Mucosa of stomach (tissue), 1 donor: ENCODE results near the gene PRKN.

Source experiments
- H3K27me3 ChIP-seq: one replicate; pipeline ENCODE4 v1.7.0; 2013; ENCODE audit warnings: mild to moderate bottlenecking, low read length; ENCODE audit not compliant: control insufficient read depth, insufficient read depth
- H3K36me3 ChIP-seq: one replicate; pipeline ENCODE4 v1.7.0; 2013; ENCODE audit warnings: low read length; ENCODE audit not compliant: control insufficient read depth, insufficient read depth
- H3K4me1 ChIP-seq: one replicate; pipeline ENCODE4 v1.7.0; 2013; ENCODE audit warnings: mild to moderate bottlenecking, low read length; ENCODE audit not compliant: control insufficient read depth, insufficient read depth
- H3K4me3 ChIP-seq: one replicate; pipeline ENCODE4 v1.7.0; 2013; ENCODE audit warnings: low read length
- H3K9ac ChIP-seq: one replicate; pipeline ENCODE4 v1.7.0; 2013; ENCODE audit warnings: mild to moderate bottlenecking, low read length, moderate library complexity
- H3K9me3 ChIP-seq: one replicate; pipeline ENCODE4 v1.7.0; 2013; ENCODE audit warnings: mild to moderate bottlenecking, low read length, moderate library complexity; ENCODE audit not compliant: control insufficient read depth
- donor health status: Pancreatic carcinoma.

Gene PRKN

DNA sequence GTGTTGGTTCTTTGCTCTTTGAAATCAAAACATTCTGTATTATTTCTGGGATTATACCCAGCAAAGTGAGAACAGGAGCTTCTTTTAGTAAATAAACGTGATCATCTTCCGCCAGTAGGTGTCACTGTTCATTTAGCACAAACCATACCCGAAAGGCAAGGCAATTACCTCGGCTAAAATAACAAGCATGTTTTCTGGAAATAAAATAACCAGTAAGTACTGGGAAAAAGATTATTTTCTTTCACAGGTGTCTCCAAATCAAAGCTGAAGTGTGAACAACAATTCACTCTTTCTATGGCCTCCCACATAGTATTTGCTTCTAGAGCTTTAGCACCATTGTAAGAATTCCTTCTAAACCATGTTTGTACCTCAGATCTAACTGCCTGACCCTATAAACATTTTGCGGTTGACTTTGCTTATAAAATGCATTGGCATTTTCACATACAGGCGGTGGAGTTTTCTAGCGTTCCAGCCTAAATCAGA, 1309.1 kb downstream of the PRKN start:
- H3K9ac ChIP-seq: no peak overlapping the region

DNA sequence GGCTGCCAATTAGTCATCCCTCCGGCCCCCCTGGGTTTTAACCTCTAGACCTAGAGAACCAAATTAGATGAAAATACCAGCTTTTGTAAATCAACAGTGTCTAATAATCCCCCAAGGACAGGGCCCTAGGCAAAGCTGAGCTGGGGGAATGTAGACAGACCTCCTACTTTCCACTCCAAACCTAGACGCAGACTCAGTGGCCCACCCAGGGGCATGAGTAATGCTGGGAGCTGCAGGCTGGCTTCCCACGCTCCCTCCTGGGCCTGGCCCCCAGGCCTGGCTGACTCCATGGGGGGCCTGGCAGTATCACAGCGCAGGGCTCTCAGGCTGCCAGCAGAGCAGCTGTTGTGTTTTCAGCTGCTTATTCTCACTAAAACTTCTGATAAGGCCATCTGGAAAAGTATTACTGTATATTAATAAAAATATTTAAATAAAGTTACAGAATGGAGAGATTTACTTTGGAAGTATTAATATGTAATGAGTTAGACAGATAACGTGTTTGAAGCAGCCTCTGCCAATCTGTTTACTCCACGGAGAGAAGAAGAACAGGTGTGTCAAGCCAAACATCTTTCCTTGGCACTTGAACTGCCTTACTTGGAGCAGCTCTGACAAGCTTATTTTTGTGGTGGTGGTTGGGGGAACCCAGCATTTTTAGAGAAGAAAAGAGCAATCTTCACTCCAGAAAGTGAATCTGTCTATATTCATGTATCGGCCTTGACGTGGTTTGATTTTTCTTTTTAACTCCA, 1309.7 kb downstream of the PRKN start:
- Histone ChIP-seq H3K9ac (no peak overlapping the region), H3K4me3 (no peak overlapping the region), H3K27me3 (no peaks in the 10 kb centered on the region), H3K9me3 (no peaks in the 10 kb centered on the region), H3K4me1 (no peaks in the 10 kb centered on the region), H3K36me3 (no peaks in the 10 kb centered on the region)

More for the DNA sequence above, 1309.1 kb downstream of the PRKN start:
- no peaks in the 10 kb centered on the region for H3K4me1 ChIP-seq
- no peak overlapping the region for H3K4me3 ChIP-seq
- no peaks in the 10 kb centered on the region for H3K36me3 ChIP-seq
- H3K27me3 ChIP-seq: no peaks in the 10 kb centered on the region
- no peaks in the 10 kb centered on the region for H3K9me3 ChIP-seq

DNA sequence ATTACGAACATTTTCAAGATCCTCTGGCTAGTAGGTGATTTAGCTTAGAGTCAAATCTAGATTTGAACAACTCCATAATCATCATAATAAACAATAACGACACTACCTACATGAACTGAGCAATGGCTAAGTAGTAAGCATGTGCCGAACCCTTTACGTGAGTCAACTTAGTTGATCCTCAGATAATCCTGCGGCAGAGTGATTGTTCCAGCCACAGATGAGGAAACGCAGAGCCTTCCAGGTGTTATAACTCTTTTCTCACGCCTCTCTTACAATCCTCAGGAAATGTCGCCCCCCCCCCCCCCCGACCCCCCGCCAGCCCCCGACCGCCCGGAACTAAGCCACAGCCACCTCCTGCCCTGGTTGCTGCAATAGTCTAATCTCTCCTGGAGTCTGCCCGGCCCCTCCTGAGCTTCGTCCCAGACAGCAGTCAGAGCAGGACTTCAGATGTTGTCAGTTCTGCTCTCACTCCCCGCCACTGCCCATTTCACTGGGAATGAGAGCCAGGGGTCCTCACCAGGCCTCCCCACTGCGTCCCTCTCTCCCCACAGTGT, 1312.2 kb downstream of the PRKN start:
- H3K4me3 ChIP-seq: no peak overlapping the region
- H3K4me1 ChIP-seq: no peaks in the 10 kb centered on the region
- H3K27me3 ChIP-seq: no peaks in the 10 kb centered on the region

DNA sequence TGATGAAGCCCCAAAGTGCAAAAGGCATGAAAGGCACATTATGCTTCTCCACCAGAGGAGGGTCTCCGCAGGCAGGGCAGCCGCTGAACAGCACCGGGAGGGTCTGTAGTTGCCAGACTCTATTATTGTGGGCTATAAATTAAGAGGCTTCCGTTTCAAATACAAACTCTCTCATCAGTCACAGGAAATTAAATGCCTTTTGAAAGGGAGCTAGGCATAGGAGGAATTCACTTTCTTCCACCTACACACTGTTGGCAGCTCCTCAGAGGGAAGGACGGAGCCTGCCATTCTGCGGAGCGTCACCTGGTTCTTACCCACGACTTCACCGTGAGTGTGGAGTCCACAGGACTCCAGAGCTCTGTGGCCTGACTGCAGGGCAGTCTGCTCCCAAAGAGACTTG, 1312.9 kb downstream of the PRKN start:
- Histone ChIP-seq H3K9me3 (no peaks in the 10 kb centered on the region), H3K27me3 (no peaks in the 10 kb centered on the region), H3K36me3 (no peaks in the 10 kb centered on the region), H3K4me1 (no peaks in the 10 kb centered on the region), H3K4me3 (no peak overlapping the region), H3K9ac (no peak overlapping the region)

More for the DNA sequence above, 1312.2 kb downstream of the PRKN start:
- H3K9me3 ChIP-seq: no peaks in the 10 kb centered on the region
- no peak overlapping the region for H3K9ac ChIP-seq
- no peaks in the 10 kb centered on the region for H3K36me3 ChIP-seq

DNA sequence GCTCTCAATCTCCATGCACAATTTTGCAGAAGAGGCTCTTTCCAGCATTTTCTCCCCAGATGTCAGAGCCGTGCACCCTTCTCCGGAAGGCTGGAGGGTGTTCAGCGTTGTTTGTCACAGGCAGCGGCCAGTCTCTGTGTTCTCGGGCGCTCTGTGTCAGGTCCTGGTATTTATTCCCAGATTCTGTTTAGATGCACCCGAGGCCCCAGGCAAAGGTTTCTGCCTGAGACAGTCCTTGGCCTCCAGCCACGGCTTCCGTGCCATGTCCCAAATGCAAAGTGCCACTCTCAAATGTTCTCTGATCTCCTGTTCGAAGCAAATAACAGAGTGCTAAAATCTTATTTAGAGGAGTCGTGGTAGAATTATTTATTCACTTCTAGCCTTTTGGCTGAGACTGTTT, 1313.4 kb downstream of the PRKN start:
- no peaks in the 10 kb centered on the region for H3K9me3 ChIP-seq
- H3K4me3 ChIP-seq: no peak overlapping the region
- no peaks in the 10 kb centered on the region for H3K36me3 ChIP-seq
- no peaks in the 10 kb centered on the region for H3K4me1 ChIP-seq
- no peak overlapping the region for H3K9ac ChIP-seq
- no peaks in the 10 kb centered on the region for H3K27me3 ChIP-seq

DNA sequence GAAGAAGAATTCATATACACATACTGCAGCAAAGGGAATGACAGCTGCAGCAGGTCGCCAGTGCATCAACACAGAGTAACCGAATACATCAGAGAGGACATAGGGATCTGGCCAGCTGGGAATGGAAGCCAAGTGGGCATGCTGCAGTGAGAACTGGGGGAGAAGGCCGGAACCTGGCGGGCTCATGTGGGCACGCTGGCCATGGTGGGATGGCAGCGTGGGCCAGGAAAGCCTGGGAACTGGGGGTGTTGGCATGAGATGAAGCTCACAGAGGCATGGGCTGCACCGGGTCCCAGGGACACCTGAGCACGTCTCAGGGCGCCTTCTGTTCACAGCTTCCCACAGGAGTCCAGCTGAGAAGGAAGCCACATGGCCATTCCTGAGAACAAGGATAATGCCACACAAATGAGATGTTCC, 1314.2 kb downstream of the PRKN start:
- no peaks in the 10 kb centered on the region for H3K9me3 ChIP-seq
- H3K27me3 ChIP-seq: no peaks in the 10 kb centered on the region
- H3K4me3 ChIP-seq: no peak overlapping the region
- no peaks in the 10 kb centered on the region for H3K36me3 ChIP-seq
- H3K9ac ChIP-seq: no peak overlapping the region
- no peaks in the 10 kb centered on the region for H3K4me1 ChIP-seq

DNA sequence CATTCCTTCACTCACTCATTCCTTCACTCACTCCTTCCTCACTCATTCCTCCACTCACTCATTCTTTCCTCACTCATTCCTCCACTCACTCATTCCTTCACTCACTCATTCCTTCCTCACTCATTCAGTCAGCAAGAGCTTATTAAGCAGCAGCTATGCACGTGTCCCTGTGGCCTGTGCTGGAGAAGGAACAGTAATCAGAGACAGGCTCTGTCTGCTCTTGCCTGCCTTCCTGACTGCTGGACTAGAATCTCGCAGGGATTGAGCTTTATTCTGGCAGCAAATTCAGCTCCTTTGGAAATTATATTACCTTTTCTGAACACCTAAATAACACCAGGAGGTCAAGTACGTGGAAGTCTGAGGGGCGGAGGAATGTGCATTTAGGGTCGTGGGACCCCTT, 1314.8 kb downstream of the PRKN start:
- Histone ChIP-seq H3K9ac (no peak overlapping the region), H3K36me3 (no peaks in the 10 kb centered on the region), H3K27me3 (no peaks in the 10 kb centered on the region)

DNA sequence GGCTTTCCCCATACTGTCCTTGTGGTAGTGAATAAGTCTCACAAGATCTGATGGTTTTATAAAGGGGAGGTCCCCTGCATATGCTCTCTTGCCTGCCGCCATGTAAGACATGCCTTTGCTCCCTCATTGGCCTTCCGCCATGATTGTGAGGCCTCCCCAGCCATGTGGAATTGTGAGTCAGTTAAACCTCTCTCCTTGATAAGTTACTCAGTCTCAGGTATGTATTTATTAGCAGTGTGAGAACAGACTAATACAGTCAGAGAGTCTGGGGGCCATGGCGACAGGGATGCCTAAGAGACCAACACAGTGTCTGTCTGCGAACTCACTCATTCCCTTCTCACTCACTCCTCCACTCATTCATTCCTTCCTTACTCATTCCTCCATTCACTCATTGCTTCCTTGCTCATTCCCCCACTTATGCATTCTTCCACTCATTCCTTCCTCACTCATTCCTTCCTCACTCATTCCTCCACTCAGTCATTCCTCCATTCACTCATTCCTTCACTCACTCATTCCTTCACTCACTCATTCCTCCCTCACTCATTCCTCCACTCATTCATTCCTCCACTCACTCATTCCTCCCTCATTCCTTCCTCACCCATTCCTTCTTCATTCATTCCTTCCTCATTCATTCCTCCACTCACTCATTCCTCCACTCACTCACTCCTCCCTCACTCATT, 1316.2 kb downstream of the PRKN start:
- Histone ChIP-seq H3K4me1 (no peaks in the 10 kb centered on the region), H3K36me3 (no peaks in the 10 kb centered on the region), H3K4me3 (no peak overlapping the region), H3K9ac (no peak overlapping the region), H3K27me3 (no peaks in the 10 kb centered on the region), H3K9me3 (no peaks in the 10 kb centered on the region)

More for the DNA sequence above, 1314.8 kb downstream of the PRKN start:
- Histone ChIP-seq H3K4me3 (no peak overlapping the region), H3K4me1 (no peaks in the 10 kb centered on the region), H3K9me3 (no peaks in the 10 kb centered on the region)

DNA sequence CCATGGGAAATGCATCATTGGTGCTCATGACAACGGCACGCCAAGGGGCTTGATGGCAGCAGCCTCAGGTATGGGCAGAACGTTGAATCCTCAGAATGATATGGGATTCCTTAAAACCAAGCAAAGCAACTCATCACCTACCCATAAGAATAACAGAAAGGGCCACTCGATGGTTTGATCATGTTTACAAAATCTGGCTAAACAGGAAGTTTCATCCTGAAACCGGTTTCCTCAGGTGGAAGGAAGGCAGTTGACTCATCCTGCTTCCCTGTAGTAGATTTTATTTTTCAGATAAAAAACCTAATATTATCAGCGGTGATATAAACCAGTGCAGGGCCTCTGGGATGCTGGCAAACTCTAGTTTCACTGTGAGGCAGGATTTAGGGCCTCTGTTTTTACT, 1316.8 kb downstream of the PRKN start:
- no peaks in the 10 kb centered on the region for H3K27me3 ChIP-seq
- H3K4me3 ChIP-seq: no peak overlapping the region
- H3K36me3 ChIP-seq: no peaks in the 10 kb centered on the region
- H3K4me1 ChIP-seq: no peaks in the 10 kb centered on the region
- no peaks in the 10 kb centered on the region for H3K9me3 ChIP-seq
- H3K9ac ChIP-seq: no peak overlapping the region

DNA sequence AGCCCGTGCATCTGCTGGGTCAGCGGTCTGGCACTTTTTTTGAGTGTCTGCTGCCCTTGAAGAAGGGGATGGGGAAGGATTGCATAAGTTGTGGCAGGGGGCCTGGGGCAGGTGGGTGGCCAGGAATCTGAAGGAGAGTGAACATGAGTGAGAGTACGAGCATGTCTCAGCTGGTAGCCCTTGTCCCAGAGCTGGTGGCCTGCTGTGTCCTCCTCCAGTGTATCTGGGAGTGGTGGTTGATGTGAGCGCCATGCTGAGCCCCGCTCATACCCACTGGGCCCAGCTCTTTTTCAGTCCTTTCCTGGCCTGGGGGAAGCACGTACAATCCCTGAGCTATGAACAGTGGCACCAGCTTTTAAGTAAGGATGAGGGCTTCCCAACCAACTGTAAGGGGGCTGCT, 1317.5 kb downstream of the PRKN start:
- no peaks in the 10 kb centered on the region for H3K36me3 ChIP-seq
- H3K9ac ChIP-seq: no peak overlapping the region
- no peaks in the 10 kb centered on the region for H3K9me3 ChIP-seq
- no peaks in the 10 kb centered on the region for H3K4me1 ChIP-seq
- no peak overlapping the region for H3K4me3 ChIP-seq
- no peaks in the 10 kb centered on the region for H3K27me3 ChIP-seq

DNA sequence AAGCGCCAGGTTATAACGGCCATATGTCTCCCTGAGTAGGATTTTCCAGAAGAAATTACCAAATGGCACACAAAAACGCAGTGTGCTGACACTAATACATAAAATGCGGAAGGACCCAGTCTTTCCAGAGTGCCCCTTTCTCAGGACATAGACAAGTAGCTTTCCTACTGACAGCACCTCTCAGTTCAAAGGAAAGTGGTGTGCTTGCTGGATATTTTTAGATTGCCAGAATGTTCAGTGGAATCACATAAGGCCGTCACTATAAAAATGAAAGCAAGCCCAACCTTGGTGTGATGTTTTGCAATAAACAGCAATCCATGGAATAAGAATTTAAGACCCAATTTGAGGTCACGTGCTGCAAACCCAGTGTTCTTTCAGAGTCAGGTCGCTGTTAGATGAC, 1318.2 kb downstream of the PRKN start:
- no peak overlapping the region for H3K9ac ChIP-seq
- H3K4me1 ChIP-seq: no peaks in the 10 kb centered on the region
- H3K9me3 ChIP-seq: no peaks in the 10 kb centered on the region
- no peak overlapping the region for H3K4me3 ChIP-seq
- no peaks in the 10 kb centered on the region for H3K36me3 ChIP-seq
- no peaks in the 10 kb centered on the region for H3K27me3 ChIP-seq

DNA sequence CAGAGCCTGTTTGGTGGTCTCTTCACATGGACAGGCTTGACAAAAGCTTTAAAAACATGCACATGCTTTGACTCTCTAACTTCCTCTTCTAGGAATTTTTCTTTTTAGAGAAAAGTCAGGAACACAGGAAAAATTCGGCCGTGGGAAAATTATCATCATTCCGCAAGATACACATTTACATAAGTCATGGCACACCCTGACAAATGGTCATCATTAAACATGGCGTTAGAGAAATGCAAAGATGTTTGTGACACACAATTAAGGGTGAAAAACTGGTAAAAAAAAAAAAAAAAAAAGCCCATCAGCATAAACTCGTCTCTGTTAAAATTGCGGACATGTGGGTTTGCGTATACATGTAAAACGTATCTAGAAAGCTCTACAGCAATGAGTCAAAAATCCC, 1319.5 kb downstream of the PRKN start:
- Histone ChIP-seq H3K4me3 (no peak overlapping the region), H3K4me1 (no peaks in the 10 kb centered on the region), H3K9ac (no peak overlapping the region), H3K27me3 (no peaks in the 10 kb centered on the region), H3K9me3 (no peaks in the 10 kb centered on the region), H3K36me3 (no peaks in the 10 kb centered on the region)
